Gastrocnemius medialis (tissue), 4 donors: ENCODE measurements around the gene LRRC4C. TPM values are rescaled to one million over a fixed set of nuclear protein-coding genes. Genes with fewer than 3 reads are reported as not detected.

Experiments used
- ATAC-seq, 2 donors: fragments of 150-250 bp; one replicate each; pipeline ENCODE4 v1.9.1; 2016
- DNase-seq, 2 donors: peaks; one replicate each; pipeline ENCODE4 v3.0.0-alpha.2; 2019
- H3K27ac ChIP-seq, 4 donors: fragments of 200-600 bp; sonication (generic); 1 replicate in 1 of 4; 2 replicates in 3 of 4; pipeline ENCODE4 v1.5.1; 2016 to 2018; ENCODE audit warnings: mild to moderate bottlenecking in 2 of 4, moderate library complexity in 1 of 4
- H3K27me3 ChIP-seq, 3 donors: fragments of 200-600 bp; sonication (generic) in 2 of 3; 1 replicate in 1 of 3; 2 replicates in 2 of 3; pipeline versions ENCODE4 v1.5.1 to v1.6.0; 2016 to 2019; ENCODE audit warnings: mild to moderate bottlenecking in 1 of 3, moderate library complexity in 1 of 3
- H3K36me3 ChIP-seq, 2 donors: fragments of 200-600 bp; sonication (generic) in 1 of 2; one replicate each; pipeline ENCODE4 v1.5.1; 2017 to 2018
- H3K4me1 ChIP-seq, 2 donors: fragments of 200-600 bp; sonication (generic) in 1 of 2; one replicate each; pipeline ENCODE4 v1.5.1; 2016 to 2017; ENCODE audit warnings: mild to moderate bottlenecking in 2 of 2
- H3K4me3 ChIP-seq, 4 donors: fragments of 200-600 bp; sonication (generic) in 3 of 4; 1 replicate in 1 of 4; 2 replicates in 3 of 4; pipeline ENCODE4 v1.5.1; 2016 to 2019; ENCODE audit warnings: mild to moderate bottlenecking in 2 of 4
- H3K9me3 ChIP-seq, 3 donors: fragments of 200-600 bp; sonication (generic) in 2 of 3; 1 replicate in 1 of 3; 2 replicates in 2 of 3; pipeline ENCODE4 v1.5.1; 2016 to 2019
- CTCF ChIP-seq, 5 experiments: fragments of 450-650 bp in 3 of 5; fragments of 200-600 bp in 2 of 5; sonication (generic) in 2 of 5; IDR thresholded peaks in 4 of 5; conservative IDR thresholded peaks in 1 of 5; 1 replicate in 4 of 5; 2 replicates in 1 of 5; pipeline ENCODE4 v1.5.1; 2016 to 2019; ENCODE audit warnings: antibody characterized with exemption in 5 of 5, mild to moderate bottlenecking in 3 of 5, moderate library complexity in 3 of 5
- POLR2A ChIP-seq, 2 donors: fragments of 450-650 bp; IDR thresholded peaks; one replicate each; pipeline ENCODE4 v1.6.1; 2017; ENCODE audit warnings: antibody characterized with exemption in 2 of 2, mild to moderate bottlenecking in 2 of 2, moderate library complexity in 2 of 2
- in situ Hi-C, 4 donors: fragments of 200-750 bp; cut with MboI; loops; one replicate each; pipeline versions ENCODE4 v1.15.0 to v1.8.0; 2017; ENCODE audit warnings: low sequenced_read_pairs in 4 of 4
- intact Hi-C: fragments of 100-400 bp; cut with DNase I; formaldehyde crosslinking; loops from one replicate; pipeline ENCODE4 v1.15.1; 2023; ENCODE audit warnings: low total_unique reads
- total RNA-seq, 4 donors: library from RNA; depleted of rRNA; stranded (reverse); fragments of >200 nt; gene quantifications; one replicate each; pipeline versions ENCODE4 v1.1.0 to v1.2.3, GENCODE V29; 2016

The LRRC4C gene
- total RNA-seq, 4 donors from 2014 or later, result 0.15 to 0.59 (median 0.24) TPM; not detected in 1

GRCh38 chr11:41323446-41323845, 136.0 kb downstream of the LRRC4C start:
- TF ChIP-seq POLR2A (IDR thresholded peaks at IDR 0.05) (no peak), CTCF (IDR thresholded peaks at IDR 0.05 in 4 of 5, conservative IDR thresholded peaks at IDR 0.05 in 1 of 5) (no peak)
- intact Hi-C loops, result no loop called here
- DNase-seq, result no peak
- H3K27ac ChIP-seq, result no peak overlapping the region
- H3K4me1 ChIP-seq, result no peaks in the 10 kb centered on the region
- no peaks in the 10 kb centered on the region for H3K36me3 ChIP-seq
- no peaks in the 10 kb centered on the region for H3K9me3 ChIP-seq
- no peak overlapping the region for H3K4me3 ChIP-seq
- no peaks in the 10 kb centered on the region for H3K27me3 ChIP-seq
- ATAC-seq, result no peak
- in situ Hi-C loops, result no loop called here

DNA sequence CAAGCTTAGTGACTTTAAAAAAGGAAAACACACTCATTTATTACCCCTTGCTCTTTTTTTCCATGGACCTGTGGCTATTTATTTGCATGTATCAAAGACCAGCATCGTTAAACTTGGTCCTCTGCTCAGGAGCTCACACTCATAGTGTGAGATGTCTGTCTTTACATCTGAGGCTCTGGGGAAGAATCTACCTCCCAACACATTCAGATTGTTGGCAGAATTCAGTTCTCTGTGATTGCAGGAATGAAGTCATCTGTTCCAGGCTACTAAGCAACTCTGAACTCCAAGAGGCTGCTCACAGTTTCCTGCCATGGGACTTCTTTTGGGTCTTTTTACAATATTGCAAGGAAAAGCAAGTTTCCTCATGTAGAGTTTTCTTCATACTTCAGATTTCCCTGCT, 138.8 kb downstream of the LRRC4C start:
- no peaks in the 10 kb centered on the region for H3K27me3 ChIP-seq

DNA sequence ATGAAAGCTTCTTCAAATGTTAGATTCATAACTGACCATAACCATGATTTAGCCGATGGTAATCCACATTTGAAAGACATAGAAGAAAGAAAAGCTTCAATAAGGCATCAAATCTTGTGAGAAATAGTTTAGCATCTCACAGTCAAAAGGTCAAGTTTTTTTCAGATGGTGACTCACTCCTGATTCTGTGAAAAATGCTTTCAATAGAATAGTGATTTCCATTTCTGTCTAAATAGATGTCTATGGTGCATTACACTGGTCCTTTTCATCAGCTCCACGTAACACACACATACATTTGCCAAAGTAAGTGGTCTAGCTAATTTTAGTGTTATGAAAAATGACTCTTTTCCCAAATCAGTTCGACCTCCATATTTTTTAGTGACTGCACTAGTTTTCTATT, 139.2 kb downstream of the LRRC4C start:
- TF ChIP-seq CTCF (IDR thresholded peaks at IDR 0.05 in 4 of 5, conservative IDR thresholded peaks at IDR 0.05 in 1 of 5) (no peak), POLR2A (IDR thresholded peaks at IDR 0.05) (no peak)
- H3K9me3 ChIP-seq, result no peaks in the 10 kb centered on the region
- intact Hi-C loops (no loop called here), in situ Hi-C loops (no loop called here)
- ATAC-seq (no peak), DNase-seq (no peak)
- no peaks in the 10 kb centered on the region for H3K36me3 ChIP-seq
- no peak overlapping the region for H3K4me3 ChIP-seq
- no peaks in the 10 kb centered on the region for H3K4me1 ChIP-seq
- H3K27ac ChIP-seq, result no peak overlapping the region
- H3K27me3 ChIP-seq, result no peaks in the 10 kb centered on the region

More for the DNA sequence above, 138.8 kb downstream of the LRRC4C start:
- Histone ChIP-seq H3K4me3 (no peak overlapping the region), H3K36me3 (no peaks in the 10 kb centered on the region), H3K4me1 (no peaks in the 10 kb centered on the region), H3K27ac (no peak overlapping the region), H3K9me3 (no peaks in the 10 kb centered on the region)
- intact Hi-C loops (no loop called here), in situ Hi-C loops (no loop called here)
- no peak for ATAC-seq
- DNase-seq, result no peak
- TF ChIP-seq POLR2A (IDR thresholded peaks at IDR 0.05), result no peak
- TF ChIP-seq CTCF (IDR thresholded peaks at IDR 0.05 in 4 of 5, conservative IDR thresholded peaks at IDR 0.05 in 1 of 5), result no peak

DNA sequence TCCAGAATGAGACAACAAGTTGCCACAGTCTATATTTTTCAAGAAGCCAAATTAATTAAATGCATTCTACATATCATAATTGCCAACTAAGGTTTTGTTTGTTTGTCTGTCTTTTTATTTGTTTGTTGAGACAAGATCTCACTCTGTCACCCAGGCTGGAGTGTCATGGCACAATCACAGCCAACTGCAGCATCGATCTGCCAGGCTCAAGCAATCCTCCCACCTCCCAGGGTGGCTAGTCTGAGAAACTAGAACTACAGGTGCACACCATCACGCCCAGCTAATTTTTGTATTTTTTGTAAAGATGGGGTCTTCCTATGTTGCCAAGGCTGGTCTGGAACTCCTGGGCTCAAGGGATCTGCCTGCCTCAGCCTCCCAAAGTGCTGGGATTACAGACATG, 140.0 kb downstream of the LRRC4C start:
- no peaks in the 10 kb centered on the region for H3K27me3 ChIP-seq
- no peak overlapping the region for H3K4me3 ChIP-seq
- no peaks in the 10 kb centered on the region for H3K36me3 ChIP-seq
- no peak overlapping the region for H3K27ac ChIP-seq
- intact Hi-C loops (no loop called here), in situ Hi-C loops (no loop called here)
- DNase-seq, result no peak
- ATAC-seq, result no peak
- H3K9me3 ChIP-seq, result no peaks in the 10 kb centered on the region
- TF ChIP-seq CTCF (IDR thresholded peaks at IDR 0.05 in 4 of 5, conservative IDR thresholded peaks at IDR 0.05 in 1 of 5) (no peak), POLR2A (IDR thresholded peaks at IDR 0.05) (no peak)
- H3K4me1 ChIP-seq, result no peaks in the 10 kb centered on the region

DNA sequence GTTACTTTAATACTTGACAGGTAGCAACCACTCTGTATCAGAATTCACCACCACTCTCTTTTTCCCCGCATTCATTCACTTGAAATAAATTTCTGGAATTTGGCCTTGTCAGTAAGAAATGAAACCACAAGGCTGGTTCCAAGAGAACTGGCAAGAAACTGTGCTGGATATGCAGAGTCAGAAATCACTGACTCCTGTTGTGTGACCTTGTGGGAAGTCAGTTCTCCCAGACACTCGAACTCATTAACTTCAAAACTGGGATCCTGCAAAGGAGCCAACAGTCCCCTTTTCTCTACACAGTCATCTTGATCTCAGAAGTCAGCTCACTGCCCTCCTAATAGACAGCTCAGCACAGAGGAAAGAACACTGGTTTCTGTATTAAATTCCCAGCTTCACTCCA, 142.7 kb downstream of the LRRC4C start:
- H3K9me3 ChIP-seq, result no peaks in the 10 kb centered on the region

More for the DNA sequence above, 142.7 kb downstream of the LRRC4C start:
- TF ChIP-seq POLR2A (IDR thresholded peaks at IDR 0.05), result no peak
- Histone ChIP-seq H3K4me1 (no peaks in the 10 kb centered on the region), H3K4me3 (no peak overlapping the region), H3K36me3 (no peaks in the 10 kb centered on the region), H3K27me3 (no peaks in the 10 kb centered on the region), H3K27ac (no peak overlapping the region)
- no peak for DNase-seq
- intact Hi-C loops, result no loop called here
- ATAC-seq, result no peak
- in situ Hi-C loops, result no loop called here
